ENCODE measurements around the gene PLK3. TPM values are rescaled to one million over a fixed set of nuclear protein-coding genes. Genes with fewer than 3 reads are reported as not detected.
A peak's percentile ranks its signal among the peaks of the same experiment; 100 is the strongest.

The PLK3 gene
- total and polyA plus RNA-seq, 9 of the 15 experiments (the other 6 are each of a cell fraction or from before 2014, with no cell fraction given) = 0.52 to 22.7 (median 11.0) TPM

- TF ChIP-seq NKRF (IDR thresholded peaks at IDR 0.05; ENCODE audit: borderline replicate concordance) (peak; percentile 53; the same call in 1 of the 2 replicates), ZNF79 (CRISPR knock-in tag; IDR thresholded peaks at IDR 0.05; ENCODE audit: low read depth) (no peak), LEF1 (IDR thresholded peaks at IDR 0.05) (no peak), RCOR1 (IDR thresholded peaks at IDR 0.05; ENCODE audit: borderline replicate concordance in 1 of 2, low read depth in 2 of 2, low read length in 2 of 2) (0 out of 4 replicates have a peak, but pooled peaks of 1 of the 2 experiments have one; percentile 1), IRF2 (CRISPR knock-in tag; IDR thresholded peaks at IDR 0.05) (no peak), TGIF2 (CRISPR knock-in tag; IDR thresholded peaks at IDR 0.05) (0 out of 2 replicates have a peak, but pooled peaks have one; percentile 47), ELF4 (CRISPR knock-in tag; IDR thresholded peaks at IDR 0.05) (0 out of 2 replicates have a peak, but pooled peaks have one; percentile 16), ZNF655 (CRISPR knock-in tag; IDR thresholded peaks at IDR 0.05) (no peak), NCOA1 (IDR thresholded peaks at IDR 0.05; ENCODE audit: low read depth) (no peak), SMARCC2 (IDR thresholded peaks at IDR 0.05; ENCODE audit: low read depth) (no peak), ZSCAN29 (IDR thresholded peaks at IDR 0.05) (no peak), ILK (tag; IDR thresholded peaks at IDR 0.05; ENCODE audit: borderline replicate concordance, low read depth) (no peak), ZNF511 (CRISPR knock-in tag; IDR thresholded peaks at IDR 0.05) (peak; percentile 27; the same call in 1 of the 2 replicates), TAF7 (tag; IDR thresholded peaks at IDR 0.05) (no peak; the same call in 1 of the 2 replicates), POLR2G (IDR thresholded peaks at IDR 0.05; ENCODE audit: low read depth, low read length) (peak; percentile 78), E4F1 (CRISPR knock-in tag; IDR thresholded peaks at IDR 0.05; ENCODE audit: borderline replicate concordance) (peak; percentile 74), GATAD2A (IDR thresholded peaks at IDR 0.05) (peak; percentile 62; the same call in 1 of the 2 replicates), HDAC8 (tag; IDR thresholded peaks at IDR 0.05) (peak; percentile 28; the same call in 1 of the 2 replicates), NR2C2 (CRISPR knock-in tag; IDR thresholded peaks at IDR 0.05) (no peak; the same call in 1 of the 2 replicates), NR2C2 (tag; IDR thresholded peaks at IDR 0.05) (peak; percentile 65; the same call in 1 of the 2 replicates), GTF2E2 (tag; IDR thresholded peaks at IDR 0.05) (no peak), MYNN (IDR thresholded peaks at IDR 0.05) (no peak), MYNN (CRISPR knock-in tag; IDR thresholded peaks at IDR 0.05) (no peak)
Observed at GRCh38 chr1:44808063-44808937, 8.1 kb downstream of the PLK3 start, which contains the start of gene BTBD19 (continued).
